NB4 (cell line): ENCODE results near the gene CATSPERB.

Experiments
- MAX ChIP-seq: IDR thresholded peaks from 2 replicates; pipeline ENCODE4 v1.6.1; 2011; ENCODE audit warnings: low read depth, low read length
- MYC ChIP-seq: IDR thresholded peaks from 2 replicates; pipeline ENCODE4 v1.6.1; 2011; ENCODE audit warnings: low read depth, low read length
- POLR2A ChIP-seq: IDR thresholded peaks from 2 replicates; pipeline ENCODE4 v1.6.1; 2011; ENCODE audit warnings: mild to moderate bottlenecking; ENCODE audit not compliant: insufficient read length; ENCODE audit errors: extremely low read depth
- TF ChIP-seq, protein P1 (sequence below): IDR thresholded peaks from one replicate; pipeline ENCODE4 v1.5.1; 2012; ENCODE audit warnings: low read depth, low read length

DNA sequence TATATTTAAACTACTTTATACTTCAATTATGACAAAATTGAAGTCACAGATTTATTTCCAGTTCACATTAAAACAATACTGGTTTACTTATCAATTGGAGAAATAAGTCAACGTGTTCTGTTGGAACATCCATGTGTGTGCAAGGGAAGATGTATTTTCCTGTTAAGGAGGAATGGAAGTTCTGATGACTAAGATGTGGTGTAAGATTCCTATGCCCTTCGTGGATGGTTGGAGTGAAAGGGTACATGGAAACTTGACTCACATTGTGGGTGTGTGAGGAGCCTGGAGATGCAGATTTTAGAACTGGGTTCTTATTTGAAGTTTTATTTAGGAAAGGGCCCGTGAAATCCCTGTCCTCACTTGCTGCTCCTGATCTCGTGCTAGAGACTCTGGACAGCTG lies 95.3 kb downstream of the CATSPERB start:
- TF ChIP-seq, protein P1, sequence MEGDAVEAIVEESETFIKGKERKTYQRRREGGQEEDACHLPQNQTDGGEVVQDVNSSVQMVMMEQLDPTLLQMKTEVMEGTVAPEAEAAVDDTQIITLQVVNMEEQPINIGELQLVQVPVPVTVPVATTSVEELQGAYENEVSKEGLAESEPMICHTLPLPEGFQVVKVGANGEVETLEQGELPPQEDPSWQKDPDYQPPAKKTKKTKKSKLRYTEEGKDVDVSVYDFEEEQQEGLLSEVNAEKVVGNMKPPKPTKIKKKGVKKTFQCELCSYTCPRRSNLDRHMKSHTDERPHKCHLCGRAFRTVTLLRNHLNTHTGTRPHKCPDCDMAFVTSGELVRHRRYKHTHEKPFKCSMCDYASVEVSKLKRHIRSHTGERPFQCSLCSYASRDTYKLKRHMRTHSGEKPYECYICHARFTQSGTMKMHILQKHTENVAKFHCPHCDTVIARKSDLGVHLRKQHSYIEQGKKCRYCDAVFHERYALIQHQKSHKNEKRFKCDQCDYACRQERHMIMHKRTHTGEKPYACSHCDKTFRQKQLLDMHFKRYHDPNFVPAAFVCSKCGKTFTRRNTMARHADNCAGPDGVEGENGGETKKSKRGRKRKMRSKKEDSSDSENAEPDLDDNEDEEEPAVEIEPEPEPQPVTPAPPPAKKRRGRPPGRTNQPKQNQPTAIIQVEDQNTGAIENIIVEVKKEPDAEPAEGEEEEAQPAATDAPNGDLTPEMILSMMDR: no peak
- TF ChIP-seq MAX (no peak), MYC (no peak), POLR2A (no peak)
